GM12891 (cell line): Measurements from ENCODE around the gene KAZN.

Source experiments
- PAX5 ChIP-seq: IDR thresholded peaks from 2 replicates; pipeline ENCODE4 v1.6.1; 2011; ENCODE audit warnings: low read length, moderate library complexity, mild to moderate bottlenecking; ENCODE audit not compliant: insufficient read depth, severe bottlenecking
- POLR2A ChIP-seq: IDR thresholded peaks from 2 replicates; pipeline ENCODE4 v1.6.1; 2011; ENCODE audit warnings: low read depth, low read length, control low read depth
- POLR2AphosphoS5 ChIP-seq: IDR thresholded peaks from 2 replicates; pipeline ENCODE4 v1.6.1; 2011; ENCODE audit warnings: low read depth, low read length, control low read depth
- POU2F2 ChIP-seq: IDR thresholded peaks from 2 replicates; pipeline ENCODE4 v1.6.1; 2011; ENCODE audit warnings: low read depth, mild to moderate bottlenecking, control low read depth, low read length, moderate library complexity
- SPI1 ChIP-seq: IDR thresholded peaks from 2 replicates; pipeline ENCODE4 v1.6.1; 2011; ENCODE audit warnings: low read depth, low read length, control low read depth
- TAF1 ChIP-seq: IDR thresholded peaks from 2 replicates; pipeline ENCODE4 v1.6.1; 2011; ENCODE audit warnings: low read depth, low read length, control low read depth

DNA sequence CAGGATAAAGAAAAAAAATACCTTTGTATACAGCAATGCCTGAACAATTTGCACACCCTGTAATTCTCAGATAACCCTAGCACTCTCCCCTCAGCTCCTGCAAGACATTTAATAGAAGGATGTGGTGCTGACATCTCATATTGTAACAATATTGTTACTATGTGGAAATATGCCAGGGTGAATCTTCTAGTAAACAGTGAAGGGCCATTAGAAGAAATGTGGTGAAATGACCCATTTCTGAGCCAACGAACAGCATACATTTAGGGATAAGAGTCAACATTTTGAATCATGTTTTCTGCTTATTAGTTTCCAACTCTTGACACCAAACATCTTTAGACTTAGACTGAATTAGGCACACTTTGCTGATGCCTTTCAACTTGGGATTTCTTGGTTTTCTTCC lies 188.2 kb downstream of the KAZN start:
- TF ChIP-seq POLR2A = no peak
- no peak for TF ChIP-seq PAX5
- TF ChIP-seq POLR2AphosphoS5 = no peak
- no peak for TF ChIP-seq TAF1
- no peak for TF ChIP-seq SPI1
- TF ChIP-seq POU2F2 = no peak
